Stimulated activated naive CD4-positive, alpha-beta T cell treated with Interleukin-2 at 50 U/mL for 16 hours (primary cell): ENCODE results near the gene FOS.
"Not testable (repeated sequence)": the region's sequence is repeated elsewhere in the genome, so short reads cannot be mapped to it uniquely, and the experiment has no call there.

Source experiments
- DNase-seq: peaks from one replicate; lab custom pipeline; 2025; lab: John Stamatoyannopoulos, UW

Gene FOS

DNA sequence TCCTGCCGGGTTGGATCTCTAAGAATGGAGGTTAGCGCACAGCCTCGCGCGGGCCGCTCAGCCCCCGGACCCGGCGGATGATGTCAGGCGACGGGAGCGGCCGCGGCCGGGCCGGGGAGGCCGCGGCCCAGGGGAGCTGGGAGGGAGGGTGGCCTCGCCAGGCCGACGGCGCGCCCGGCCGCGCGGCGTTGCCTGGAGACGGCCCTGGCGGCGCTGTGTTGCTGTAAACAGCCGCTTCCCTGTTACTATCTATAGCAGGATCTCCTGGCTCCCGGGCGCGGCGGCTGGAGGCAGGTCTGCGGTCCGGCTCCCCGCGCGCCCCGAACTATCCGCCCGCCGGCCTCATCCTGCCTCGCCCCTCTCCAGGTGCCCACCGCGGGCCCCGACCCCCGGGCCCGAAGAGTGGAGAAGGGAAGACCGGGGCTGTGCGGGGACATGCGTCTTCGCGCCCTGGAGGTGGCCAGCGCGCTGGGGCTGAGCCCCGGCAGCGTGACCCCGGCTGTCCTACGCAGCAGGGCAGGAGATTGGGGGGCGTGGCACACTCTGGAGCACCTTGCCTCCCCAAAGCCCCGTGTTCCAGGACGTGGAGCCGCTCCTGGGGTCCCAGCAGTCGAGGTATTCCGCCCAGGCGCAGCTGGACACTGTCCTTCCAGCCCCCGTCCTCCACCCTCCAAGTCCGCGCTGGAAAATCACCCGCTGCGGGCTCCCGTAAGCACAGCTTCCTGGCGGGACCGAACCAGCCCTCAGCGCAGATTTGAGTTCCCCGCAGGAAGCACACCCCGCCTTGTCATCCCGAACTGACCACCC, 1.4 kb upstream of the FOS start:
- DNase-seq: peak; percentile 50

DNA sequence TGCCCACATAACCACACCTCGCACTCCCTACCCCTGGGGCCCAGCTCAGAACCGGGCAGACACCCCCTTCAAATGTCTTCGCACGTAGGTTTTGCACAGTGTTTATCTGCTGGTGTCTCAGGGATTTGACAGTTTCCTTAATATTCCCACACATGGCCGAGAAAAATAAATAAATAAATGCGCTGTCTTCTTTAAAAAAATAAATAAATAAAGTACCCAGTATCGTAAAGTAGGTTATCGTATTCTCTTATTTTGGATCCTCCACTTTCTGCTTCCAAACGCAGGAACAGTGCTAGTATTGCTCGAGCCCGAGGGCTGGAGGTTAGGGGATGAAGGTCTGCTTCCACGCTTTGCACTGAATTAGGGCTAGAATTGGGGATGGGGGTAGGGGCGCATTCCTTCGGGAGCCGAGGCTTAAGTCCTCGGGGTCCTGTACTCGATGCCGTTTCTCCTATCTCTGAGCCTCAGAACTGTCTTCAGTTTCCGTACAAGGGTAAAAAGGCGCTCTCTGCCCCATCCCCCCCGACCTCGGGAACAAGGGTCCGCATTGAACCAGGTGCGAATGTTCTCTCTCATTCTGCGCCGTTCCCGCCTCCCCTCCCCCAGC, 710 bp upstream of the FOS start:
- DNase-seq: no peak

GRCh38 chr14:75279153-75279762, 630 bp downstream of the FOS start:
- peak; percentile 38 for DNase-seq

GRCh38 chr14:75279763-75280290, 1.2 kb downstream of the FOS start:
- no peak for DNase-seq

DNA sequence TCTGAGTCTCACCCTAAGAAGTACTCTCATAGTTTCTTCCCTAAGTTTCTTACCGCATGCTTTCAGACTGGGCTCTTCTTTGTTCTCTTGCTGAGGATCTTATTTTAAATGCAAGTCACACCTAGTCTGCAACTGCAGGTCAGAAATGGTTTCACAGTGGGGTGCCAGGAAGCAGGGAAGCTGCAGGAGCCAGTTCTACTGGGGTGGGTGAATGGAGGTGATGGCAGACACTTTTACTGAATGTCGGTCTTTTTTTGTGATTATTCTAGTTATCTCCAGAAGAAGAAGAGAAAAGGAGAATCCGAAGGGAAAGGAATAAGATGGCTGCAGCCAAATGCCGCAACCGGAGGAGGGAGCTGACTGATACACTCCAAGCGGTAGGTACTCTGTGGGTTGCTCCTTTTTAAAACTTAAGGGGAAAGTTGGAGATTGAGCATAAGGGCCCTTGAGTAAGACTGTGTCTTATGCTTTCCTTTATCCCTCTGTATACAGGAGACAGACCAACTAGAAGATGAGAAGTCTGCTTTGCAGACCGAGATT, 1.7 kb downstream of the FOS start:
- no peak for DNase-seq

- DNase-seq: no peak
These were observed 2.4 kb downstream of the FOS start for GRCh38 chr14:75280831-75281653.

DNA sequence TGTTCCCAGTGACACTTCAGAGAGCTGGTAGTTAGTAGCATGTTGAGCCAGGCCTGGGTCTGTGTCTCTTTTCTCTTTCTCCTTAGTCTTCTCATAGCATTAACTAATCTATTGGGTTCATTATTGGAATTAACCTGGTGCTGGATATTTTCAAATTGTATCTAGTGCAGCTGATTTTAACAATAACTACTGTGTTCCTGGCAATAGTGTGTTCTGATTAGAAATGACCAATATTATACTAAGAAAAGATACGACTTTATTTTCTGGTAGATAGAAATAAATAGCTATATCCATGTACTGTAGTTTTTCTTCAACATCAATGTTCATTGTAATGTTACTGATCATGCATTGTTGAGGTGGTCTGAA, 3.0 kb downstream of the FOS start:
- DNase-seq: no peak

- DNase-seq: no peak
These were observed 3.5 kb downstream of the FOS start for GRCh38 chr14:75282170-75282554.

DNA sequence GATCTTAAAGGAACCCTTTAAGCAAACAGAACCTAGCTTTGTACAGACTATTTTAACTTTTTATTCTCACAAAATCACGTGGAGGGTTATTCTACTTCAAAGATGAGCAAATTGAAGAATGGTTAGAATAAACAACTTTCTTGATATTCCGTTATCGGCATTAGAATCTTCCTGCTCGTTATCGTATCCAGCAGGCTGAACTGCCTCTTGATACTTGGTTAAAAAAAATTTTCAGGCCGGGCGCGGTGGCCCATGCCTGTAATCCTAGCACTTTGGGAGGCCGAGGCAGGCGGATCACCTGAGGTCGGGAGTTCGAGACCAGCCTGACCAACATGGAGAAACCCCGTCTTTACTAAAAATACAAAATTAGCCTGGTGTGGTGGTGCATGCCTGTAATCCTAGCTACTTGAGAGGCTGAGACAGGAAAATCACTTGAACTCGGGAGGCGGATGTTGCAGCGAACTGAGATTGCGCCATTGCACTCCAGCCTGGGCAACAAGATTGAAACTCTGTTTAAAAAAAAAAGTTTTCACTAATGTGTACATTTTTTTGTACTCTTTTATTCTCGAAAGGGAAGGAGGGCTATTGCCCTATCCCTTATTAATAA, 4.0 kb downstream of the FOS start:
- not testable (repeated sequence) for DNase-seq

GRCh38 chr14:75283162-75283832, 4.7 kb downstream of the FOS start:
- DNase-seq: peak; percentile 3

- no peak for DNase-seq
These were observed 5.4 kb downstream of the FOS start for GRCh38 chr14:75283833-75284563.

DNA sequence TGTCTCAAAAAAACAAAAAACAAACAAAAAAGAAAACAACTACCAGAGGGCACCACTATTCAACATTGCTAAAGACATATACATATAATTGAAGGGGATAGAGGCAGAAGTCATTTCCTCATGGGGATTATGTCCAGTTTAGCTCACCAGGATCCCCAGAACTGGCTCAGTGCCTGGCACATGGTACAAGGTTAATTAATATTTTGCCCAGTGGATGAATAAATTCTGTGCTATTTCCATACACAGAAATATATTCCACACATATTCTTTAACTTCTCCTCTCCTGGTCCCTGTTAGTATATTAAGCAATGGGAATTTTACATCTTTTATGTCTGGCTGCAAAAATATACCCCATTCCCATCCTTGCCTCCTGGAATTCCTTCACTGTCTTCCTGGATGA, 6.7 kb downstream of the FOS start:
- DNase-seq: no peak

- DNase-seq: no peak
These were observed 7.7 kb downstream of the FOS start for GRCh38 chr14:75286313-75286712.

DNA sequence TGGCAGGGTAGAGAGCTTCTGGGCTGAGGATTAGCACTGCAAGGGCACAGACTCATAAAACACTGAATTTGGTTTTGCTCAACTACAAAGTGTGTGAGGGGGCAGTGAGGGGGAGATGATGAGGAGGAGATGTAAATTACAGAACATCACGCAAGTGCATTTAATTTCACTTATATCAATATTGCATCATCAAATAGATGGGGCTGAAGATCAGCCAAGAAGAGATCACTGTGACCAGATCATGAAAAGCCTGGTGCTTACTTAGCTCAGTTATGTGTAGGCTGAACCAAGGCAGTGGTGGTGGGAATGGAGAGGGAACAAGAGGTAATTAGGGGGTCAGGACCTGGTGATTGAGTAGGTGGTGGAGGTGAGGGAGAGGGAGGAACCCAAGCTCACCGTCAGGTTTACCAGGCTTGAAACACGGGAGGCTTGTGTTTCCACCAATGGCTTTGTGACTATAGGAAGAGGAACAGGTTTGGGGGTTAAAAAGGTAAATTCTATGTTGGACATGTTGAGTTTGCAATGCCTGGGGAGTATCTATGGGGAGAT, 11.3 kb downstream of the FOS start:
- DNase-seq: no peak

DNA sequence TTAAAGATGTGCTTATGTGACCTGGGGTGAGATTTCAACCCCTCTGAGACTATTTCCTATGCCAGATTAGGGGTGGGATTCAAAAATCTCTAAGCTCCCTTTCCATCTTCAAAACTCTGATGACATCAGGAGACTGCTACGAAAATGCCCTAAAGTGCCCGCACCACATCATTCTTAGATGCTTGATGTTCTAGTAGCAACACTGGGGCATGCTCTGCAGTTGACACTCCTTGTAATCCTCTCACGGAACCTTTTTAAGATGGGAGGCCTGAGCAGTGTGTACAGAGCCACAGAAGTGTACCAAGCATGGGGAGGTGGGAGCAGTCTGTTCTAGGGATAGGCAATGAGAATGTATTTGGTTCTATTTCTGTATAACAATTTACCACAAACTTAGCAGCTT, 12.2 kb downstream of the FOS start:
- DNase-seq: no peak

- DNase-seq: no peak
These were observed 12.7 kb downstream of the FOS start for GRCh38 chr14:75291331-75291730.

GRCh38 chr14:75292101-75292563, 13.5 kb downstream of the FOS start:
- no peak for DNase-seq

GRCh38 chr14:75292886-75293285, 14.3 kb downstream of the FOS start:
- no peak for DNase-seq

DNA sequence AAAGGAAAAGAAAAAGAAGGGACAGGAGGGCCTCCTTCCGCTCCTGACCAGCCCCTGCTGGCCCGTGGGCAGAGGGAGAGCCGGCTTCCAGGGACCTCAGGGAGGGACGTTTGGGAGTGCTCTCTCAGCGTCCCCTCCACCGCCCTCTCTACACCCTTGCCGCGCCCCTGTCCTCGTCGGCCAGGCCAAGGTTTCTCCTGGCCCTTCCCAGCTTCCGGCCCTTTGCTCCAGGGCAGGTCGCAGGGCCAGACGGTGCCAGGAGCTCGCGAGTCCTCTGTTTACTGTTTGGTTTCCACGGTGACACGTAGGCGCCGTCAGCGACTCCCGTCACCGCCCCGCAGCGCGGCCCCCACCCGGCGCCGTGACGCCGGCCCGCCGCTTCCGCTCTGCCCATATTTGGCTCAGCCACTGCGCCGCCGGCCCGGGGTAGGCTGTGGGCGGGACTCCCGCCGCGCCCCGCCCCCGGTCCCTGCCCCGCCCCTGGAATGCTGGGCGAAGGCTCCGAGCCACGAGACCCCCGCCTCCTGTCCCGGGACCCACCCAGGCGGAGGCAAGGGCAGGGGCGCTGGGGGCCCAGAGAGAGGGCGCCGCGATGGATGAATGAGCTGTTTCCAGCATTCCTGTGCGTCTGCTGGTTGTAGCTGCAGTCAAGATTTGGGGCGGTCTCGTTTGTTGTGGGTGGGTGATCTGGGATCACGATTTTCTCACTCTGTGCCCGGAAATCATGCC, 15.5 kb downstream of the FOS start:
- DNase-seq: peak; percentile 93
